Ureter (tissue), 1 donor: Measurements from ENCODE around the gene MTHFD2L. TPM values are rescaled to one million over a fixed set of nuclear protein-coding genes. Genes with fewer than 3 reads are reported as not detected.

Experiments used
- DNase-seq: peaks from one replicate; pipeline ENCODE4 v3.0.0-alpha.2; 2020; ENCODE audit warnings: low spot score
- total RNA-seq: library from RNA; stranded (reverse); gene quantifications from one replicate; pipeline ENCODE4 v1.2.4, GENCODE V29; 2023
- donor health status: DM: yes; HTN: yes; CAD: no.

Gene MTHFD2L
- total RNA-seq, 1 donor from 2014 or later, result 15.9 TPM

DNA sequence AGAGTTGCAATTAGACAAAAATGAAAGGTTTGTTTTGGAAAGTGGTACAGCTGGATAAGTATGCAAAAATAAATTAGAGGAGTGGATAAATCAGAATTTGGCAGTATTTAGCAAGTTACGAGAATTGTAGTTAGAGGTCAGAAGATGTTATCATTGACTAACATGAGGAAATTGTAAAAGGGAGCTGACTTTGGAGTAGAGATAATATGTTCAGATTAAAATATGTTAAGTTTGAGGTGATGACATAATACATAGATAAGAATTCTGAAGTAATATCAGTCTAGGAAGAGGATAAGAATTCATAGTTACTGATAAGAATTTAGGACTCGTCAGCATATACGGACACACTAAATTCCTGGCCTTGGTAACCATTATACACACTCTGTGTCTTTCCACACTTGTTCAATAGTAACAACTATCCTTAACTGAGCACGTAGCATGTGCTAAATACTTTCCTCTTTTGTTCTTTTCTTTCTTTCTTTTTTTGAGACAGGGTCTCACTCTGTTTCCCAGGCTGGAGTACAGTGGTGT is 146.2 kb downstream of the MTHFD2L start:
- no peak for DNase-seq

DNA sequence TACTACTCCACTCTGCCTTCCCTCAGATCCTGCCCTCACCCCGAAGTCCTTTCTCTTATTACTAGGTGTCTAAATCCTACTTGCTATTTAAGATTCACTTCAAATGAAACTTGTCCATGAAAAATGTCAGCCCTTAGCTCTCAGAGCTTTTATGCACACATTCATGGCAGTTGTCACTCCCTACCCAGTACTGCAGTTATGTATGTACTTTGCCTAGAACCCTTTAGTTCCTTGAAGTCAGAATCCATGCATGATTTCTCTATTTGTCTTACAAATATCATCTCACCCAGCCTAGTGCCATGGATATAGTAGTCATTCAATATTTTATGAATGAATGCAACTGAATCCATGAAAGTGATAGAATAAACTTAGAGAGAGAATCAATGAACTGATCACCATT is 147.1 kb downstream of the MTHFD2L start:
- no peak for DNase-seq

DNA sequence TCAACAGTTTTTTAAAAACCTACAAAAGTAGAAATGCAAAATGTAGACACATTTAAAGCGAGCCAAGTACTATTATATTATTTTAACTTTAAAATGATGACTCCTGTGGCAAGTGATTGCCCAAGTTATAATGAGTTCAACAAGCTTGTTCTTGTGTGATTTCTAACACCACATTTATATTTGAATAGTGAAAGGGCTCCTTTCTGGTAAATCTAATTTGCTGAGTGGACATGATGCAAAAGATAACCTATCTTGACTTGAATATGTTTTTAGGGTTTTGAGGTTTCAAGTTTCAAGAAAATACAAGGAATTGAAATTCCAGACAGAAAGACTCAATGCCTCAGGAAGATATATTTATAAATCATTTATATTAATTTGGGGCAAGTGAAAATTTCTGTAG is 149.3 kb downstream of the MTHFD2L start:
- no peak for DNase-seq

DNA sequence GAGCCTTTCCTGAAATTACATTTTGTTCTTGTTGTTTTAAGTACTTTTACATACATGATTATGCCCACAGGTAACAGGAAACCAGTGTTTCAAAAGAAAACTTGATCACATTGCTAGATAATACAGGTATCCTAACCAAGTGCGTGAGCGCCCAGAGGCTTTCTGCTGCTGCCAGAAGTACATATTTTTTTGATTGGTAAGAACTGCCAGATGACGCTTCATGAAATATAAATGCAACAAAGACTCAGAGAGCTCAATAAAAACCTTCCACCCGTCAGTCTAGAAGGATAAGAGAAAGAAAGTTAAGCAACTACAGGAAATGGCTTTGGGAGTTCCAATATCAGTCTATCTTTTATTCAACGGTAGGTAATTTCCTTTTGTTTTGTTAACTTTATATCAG is 150.3 kb downstream of the MTHFD2L start, which contains the start of gene EPGN:
Gene EPGN (plus strand): TSS at position 256 of the 400 bp plus-strand sequence. CDS start 64 bp downstream, at position 320.
- DNase-seq, result no peak

DNA sequence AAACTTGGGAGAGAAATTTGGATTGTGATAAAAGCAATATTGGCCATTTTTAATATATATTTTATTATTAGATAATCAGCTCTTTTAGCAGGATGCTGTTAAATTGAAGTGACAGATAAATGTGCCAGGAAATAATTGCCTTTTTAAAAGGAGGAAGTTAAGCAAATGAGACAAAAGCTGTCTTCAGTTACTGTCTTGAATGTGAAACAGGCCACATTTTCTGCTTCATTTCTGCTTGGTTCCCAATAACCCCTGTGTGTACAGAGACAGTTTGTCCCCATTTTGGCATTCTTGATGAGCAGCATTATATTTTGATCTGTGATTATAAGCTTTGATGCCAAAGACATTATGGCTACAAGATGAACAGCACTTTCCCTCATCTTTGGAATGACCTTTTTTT is 151.3 kb downstream of the MTHFD2L start:
- DNase-seq, result no peak

DNA sequence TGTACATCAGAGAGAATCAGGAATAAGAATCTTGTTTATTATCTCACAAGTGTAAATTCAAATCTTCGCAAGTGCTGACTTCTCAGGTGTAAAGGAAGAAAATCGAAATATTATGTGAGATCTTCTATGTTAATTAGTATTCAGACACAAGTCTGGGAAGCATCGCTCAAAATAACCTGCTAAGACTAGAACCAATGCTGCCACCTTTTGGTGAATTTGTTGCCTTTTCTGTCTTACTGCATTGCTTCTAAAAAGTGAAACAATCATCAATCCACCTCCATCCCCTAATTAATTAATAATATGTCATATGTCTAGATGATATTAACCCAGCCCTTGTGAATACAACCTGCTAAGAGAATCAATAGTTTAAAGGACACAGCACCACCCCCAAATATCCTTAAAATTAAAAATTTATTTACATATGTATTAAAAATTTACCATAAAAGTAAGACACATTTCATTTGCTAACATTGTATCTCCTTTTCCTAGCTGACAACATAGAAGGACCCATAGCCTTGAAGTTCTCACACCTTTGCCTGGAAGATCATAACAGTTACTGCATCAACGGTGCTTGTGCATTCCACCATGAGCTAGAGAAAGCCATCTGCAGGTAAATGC is 153.9 kb downstream of the MTHFD2L start:
- DNase-seq, result no peak

DNA sequence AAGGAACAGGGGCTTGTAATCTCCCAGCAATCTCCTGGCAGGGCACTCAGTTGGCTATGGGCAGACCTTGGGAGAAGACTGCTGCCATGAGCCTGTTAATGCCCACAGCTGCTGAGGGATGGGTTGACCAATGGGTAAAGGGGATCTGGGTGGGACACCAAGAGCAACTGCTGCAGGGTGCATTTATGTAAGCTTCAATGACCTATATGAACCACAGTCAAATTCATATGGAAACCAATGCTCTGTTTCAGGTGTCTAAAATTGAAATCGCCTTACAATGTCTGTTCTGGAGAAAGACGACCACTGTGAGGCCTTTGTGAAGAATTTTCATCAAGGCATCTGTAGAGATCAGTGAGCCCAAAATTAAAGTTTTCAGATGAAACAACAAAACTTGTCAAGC is 156.4 kb downstream of the MTHFD2L start:
- no peak for DNase-seq

DNA sequence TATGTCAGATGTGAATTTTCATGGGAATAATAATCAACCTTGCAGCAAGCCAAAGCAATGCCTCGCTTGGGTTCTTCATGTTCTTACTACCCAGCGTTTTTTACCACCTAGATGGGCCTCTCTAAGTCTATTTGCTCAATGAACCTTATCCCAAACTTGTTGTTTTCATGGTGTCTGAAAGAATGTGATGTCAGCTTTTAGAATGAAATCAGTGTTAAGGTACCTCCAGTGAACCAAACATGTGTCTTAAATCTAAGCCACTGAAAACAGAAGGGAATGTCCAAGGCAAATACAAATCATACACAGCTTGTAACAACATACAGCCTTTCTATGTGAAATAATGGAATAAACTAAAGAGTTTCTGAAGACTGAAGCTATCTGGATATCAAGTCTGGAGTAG is 157.0 kb downstream of the MTHFD2L start:
- DNase-seq, result no peak

DNA sequence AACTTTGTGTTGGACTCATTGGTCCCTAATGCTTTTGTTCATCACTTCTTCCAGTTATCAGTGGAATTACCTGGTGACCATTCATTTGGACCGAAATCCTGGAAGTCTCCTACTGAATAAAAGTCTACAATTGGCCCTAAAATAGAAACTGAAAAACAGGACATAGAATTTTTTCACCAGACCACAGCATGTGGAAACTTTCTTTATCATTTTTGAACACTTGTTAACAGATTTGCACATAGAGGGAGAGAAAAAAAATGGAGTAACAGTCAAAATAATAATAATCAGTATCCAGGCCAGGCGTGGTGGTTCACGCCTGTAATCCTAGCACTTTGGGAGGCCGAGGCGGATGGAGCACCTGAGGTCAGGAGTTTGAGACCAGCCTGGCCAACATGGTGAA is 157.5 kb downstream of the MTHFD2L start:
- no peak for DNase-seq

DNA sequence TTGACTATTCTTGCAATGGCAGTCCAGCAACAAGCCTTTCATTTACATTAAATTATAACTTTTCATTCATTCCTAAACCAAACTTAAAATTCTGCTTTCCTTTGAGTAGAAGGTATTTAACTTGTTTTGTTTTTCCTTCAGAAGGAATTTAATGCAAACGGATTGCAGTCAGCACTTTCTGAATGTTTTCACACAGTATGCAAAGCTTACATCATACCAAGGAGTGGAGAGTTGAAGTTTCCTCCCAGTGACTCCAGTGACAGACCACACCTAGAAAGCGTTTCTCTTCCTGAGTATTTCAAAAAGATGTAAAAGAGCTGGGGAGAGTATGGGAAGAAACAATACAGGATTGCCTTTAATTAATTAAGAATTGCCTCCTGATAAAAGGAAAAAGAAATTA is 158.5 kb downstream of the MTHFD2L start:
- no peak for DNase-seq

DNA sequence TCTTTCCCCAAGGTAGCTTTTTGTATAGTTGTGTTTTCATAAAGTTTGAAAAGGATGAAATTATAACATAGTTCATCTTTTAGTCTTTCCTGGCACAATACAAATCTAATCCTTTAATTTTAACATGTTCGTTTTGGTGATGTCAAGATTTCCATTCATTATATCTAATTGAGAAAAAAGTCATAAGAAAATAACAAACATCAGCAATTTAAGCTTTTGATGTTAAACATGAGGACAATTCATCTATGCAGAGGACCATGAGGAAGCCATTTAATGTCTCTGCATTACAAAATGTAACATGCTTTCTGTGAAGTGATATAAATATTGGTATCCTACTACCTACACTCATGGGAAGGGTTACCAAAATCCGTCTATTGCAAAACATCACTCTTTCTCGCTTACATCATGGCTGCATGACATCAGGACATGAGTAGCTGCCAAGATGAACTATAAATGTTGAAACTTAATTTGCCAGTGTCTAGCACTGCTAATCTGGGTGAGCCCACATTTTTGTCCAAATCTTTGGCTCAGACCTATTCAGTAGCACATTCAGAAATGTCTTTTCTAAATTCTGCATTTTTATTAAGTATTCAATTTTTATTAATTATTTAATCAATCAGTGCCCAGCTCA is 159.8 kb downstream of the MTHFD2L start:
- DNase-seq, result no peak

DNA sequence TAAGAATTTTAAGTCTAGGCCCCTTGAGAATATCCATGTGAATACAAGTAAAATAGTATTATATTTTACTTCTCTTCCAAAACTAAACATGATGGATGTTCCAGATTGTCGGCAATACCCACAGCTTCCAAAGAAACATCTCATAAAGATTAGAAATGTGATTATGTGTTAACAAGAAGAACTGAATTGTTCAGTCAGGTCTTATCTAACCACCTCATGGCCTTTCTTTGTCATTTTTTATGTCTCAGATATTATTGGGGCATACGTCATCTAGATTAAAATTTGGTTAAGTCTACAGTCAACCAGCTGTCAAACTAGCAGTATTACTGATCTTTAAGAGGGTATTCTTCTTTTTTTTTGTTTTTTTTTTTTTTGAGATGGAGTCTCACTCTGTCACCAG is 160.4 kb downstream of the MTHFD2L start:
- DNase-seq, result no peak

DNA sequence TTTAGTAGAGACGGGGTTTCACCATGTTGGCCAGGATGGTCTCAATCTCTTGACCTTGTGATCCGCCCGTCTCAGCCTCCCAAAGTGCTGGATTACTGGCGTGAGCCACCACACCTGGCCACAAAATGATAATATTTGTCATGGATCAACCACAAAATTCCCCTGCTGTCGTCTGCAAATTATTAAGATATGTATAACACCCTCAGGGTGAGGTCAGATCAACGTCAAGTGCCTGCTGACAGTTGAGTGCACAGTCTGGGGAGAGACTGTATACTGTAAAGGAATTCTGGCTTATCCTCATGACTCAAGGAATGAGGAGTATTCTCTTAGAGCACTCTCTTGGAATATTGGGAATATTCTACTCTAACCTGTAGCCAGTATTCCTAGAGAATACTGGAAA is 161.6 kb downstream of the MTHFD2L start:
- no peak for DNase-seq

DNA sequence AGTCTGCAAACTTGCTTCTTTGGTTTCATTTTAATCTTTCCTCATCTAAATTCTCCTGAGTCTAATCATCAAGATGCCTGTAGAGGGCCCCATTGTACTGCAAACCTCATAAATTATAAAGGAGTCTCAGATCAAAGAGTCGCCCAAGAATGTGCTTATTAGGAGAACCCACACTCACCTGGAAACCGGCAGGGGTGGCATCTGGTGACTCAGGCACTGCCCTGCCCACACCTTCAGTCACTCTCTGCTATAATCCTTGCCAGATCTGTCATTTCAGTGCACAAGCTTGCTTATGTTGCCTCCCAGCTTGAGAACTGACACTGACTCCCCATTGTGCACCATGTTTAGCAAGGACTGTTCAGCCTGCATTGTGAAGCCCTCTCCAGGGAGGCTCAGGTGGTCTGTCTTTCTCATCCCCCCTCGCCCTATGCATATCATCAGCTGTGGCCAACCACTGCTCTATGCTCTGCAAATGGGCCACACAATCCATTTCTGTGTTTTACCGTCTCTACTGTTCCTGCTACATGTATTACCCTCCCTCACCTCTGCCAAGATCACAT is 162.7 kb downstream of the MTHFD2L start:
- peak; percentile 51 for DNase-seq

DNA sequence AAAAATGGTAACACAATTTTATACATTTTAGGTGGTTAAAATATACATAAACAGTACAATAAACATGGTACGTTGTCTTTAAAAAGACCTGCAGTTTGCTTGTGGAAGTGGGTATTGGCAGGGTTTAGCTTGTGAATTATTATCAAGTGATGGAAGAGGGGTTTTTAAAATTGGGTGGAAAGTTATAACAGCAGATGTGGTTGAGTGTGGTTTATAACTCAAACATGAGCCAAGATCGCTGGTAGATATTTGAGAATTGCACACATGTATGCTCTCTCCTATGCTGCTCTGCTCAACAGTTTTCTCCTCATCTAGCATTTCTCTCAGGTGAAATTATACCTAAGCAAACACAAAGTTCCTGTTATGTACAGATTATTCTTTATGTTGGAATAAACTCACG is 164.4 kb downstream of the MTHFD2L start:
- no peak for DNase-seq

DNA sequence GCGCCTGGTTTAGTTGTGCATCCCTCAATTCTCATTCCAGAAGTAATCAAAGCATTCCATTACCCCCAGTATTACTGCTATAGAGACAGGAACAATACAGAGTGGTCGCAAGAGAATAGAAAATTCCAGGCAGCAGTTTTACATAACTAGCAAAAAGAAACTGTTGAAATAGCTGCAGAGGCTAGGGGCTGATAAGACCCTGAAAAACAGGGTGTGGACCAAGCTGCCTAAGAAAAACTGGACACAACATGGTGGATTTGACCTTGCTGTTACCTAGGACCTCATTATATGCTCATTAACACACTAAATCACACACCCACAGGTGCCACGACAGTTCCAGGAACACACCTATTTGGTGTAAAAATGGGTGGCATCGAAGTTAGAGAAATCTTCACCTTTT is 165.7 kb downstream of the MTHFD2L start:
- DNase-seq, result no peak

DNA sequence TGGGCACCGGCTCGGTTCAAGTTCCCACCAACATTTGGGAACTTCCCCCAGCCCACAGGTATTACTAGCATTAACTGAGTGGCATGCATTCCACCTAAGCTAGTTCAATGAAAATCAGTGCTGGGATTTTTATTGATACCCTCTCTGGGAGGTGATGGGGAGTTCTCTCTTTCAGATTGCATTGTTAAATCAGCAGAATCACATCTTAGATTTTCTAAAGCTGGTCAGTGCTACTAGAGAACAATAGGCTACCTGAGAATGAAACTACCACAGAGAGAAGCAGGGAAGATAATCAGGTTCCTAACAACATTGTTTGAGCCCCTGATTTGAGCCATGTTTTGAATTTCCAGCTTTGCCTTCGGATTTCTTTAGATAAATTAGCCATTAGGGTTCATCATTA is 166.3 kb downstream of the MTHFD2L start:
- DNase-seq, result no peak

DNA sequence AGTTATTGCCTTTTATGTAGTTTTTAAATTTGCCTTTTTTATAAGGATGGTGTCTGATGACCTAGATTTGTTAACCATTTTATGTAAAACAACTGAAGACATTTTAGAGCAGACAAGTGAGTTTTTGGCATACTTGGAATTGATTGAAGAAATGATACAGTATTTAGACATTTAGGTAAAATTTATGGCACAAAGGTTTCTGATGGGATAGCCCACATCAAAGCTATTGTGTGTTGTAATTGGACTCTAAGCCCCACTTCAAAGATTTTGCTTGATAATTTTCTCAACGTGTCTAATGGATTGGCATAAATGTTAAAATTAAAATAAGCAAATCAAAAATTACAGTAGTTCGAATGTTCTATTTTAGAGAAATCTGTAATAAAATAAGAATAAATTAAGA is 168.0 kb downstream of the MTHFD2L start:
- no peak for DNase-seq

DNA sequence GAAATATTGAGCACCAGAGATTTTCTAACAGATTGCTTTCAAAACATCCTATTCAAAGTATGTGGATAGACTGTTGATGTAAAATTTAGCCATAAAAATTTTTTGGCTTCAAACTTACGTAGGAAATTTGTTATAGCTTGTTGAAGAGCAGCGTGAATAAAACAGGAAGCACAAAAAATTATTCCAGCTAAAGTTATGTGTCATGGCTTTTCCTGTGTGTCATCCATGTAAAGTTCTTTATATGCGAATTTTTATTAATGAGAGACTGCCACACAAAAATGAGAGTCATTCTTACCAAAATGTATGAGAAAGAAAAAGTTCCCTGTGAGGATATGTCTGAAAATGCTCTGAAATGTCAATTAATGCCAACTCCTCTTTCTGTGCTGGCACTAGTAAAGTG is 169.8 kb downstream of the MTHFD2L start:
- no peak for DNase-seq

DNA sequence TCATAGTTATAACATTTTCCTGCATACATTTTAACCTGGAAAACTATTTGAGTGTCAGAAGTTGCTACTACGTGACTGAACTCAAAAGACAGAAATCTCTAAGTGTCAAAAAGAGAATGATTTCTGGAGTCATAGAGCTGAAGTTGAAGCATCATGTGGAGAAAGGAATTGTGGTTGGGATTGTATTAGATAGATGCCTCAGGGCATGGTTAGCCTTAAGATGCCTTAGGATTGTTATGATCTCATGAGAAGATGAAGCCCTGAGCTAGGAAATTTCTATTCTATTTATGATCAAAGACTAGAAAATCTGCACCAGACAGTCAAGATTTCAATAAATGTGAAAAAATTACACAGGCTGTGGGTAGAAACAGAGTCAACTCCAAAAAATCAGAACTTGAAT is 170.6 kb downstream of the MTHFD2L start:
- DNase-seq, result no peak

DNA sequence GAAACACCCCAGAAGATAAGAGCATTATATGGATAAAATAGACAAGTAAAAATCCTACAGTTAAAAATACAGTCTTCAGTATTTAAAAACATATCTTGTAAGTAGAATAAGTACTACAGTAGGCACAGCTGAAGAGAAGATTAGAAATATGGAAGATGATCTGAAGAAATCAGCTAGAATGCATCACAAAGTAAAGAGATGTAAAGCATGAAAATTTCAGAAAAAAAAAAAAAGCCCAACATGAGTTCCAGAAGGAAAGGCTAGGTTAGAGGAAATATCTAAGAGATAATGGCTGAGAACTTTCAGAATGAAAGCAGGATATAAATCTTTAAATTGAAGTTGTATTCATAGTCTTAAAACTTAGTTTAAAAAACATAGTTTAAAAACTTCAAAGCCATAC is 171.4 kb downstream of the MTHFD2L start:
- no peak for DNase-seq

DNA sequence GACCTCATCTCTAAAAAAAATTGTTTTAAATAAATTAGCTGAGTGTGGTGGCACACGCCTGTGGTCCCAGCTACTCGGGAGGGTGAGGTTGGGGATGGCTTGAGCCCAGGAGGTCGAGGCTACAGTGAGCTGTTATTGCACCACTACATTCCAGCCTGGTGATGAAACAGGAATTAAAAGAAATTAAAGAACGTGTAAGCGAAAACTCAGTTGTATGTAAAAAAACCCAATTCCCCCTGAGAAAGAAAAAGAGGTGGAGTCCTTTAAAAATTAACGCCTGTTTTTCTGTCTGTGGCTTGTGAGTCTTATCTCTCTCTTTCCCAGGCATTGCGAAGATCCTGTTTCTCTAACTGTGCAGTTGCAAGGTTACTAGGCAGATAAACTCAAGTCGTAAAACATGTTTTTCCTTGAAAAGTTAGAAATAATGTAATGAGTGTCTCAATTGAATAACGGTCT is 172.4 kb downstream of the MTHFD2L start:
- no peak for DNase-seq

DNA sequence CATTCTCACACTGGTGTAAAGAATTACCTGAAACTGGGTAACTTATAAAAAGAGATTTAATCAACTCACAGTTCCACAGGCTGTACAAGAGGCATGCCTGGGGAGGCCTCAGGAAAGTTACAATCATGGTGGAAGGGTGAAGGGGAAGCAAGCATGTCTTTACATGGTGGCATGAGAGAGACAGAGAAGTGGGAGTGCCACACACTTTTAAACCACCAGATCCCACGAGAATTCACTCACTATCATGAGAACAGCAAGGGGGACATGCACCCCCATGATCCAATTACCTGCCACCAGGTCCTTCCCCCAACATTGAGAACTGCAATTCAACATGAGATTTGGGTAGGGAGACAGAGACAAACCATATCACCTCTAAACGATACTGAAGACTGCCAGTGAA is 173.3 kb downstream of the MTHFD2L start:
- no peak for DNase-seq
